K562 (cell line): ENCODE results near the gene SDHAF4. TPM values are rescaled to one million over a fixed set of nuclear protein-coding genes. Genes with fewer than 3 reads are reported as not detected.
A peak's percentile ranks its signal among the peaks of the same experiment; 100 is the strongest.

Source experiments
- ASH1L ChIP-seq: fragments of 450-650 bp; IDR thresholded peaks from 2 replicates; pipeline ENCODE4 v1.6.1; 2018; ENCODE audit warnings: borderline replicate concordance, mild to moderate bottlenecking, low read depth; ENCODE audit not compliant: partially characterized antibody
- CCNT2 ChIP-seq: IDR thresholded peaks from 2 replicates; pipeline ENCODE4 v1.6.1; 2011; ENCODE audit warnings: borderline replicate concordance, low read depth, mild to moderate bottlenecking, moderate library complexity, mixed read lengths, low read length; ENCODE audit not compliant: insufficient read length; ENCODE audit errors: extremely low read depth
- ILF3 ChIP-seq: fragments of 450-650 bp; IDR thresholded peaks from 2 replicates; pipeline ENCODE4 v1.6.1; 2018; ENCODE audit warnings: antibody characterized with exemption, mild to moderate bottlenecking, moderate library complexity, borderline replicate concordance
- IRF9 ChIP-seq: fragments of 450-650 bp; IDR thresholded peaks from 2 replicates; pipeline ENCODE4 v1.6.1; 2016; ENCODE audit warnings: missing biosample characterization, missing genetic modification characterization
- MCM7 ChIP-seq, 2 experiments: fragments of 450-650 bp; IDR thresholded peaks; 2 replicates each; pipeline ENCODE4 v1.6.1; 2016 to 2018
- RBM15 ChIP-seq: fragments of 200-400 bp; formaldehyde crosslinking; IDR thresholded peaks from 2 replicates; pipeline ENCODE4 v1.6.1; 2018; ENCODE audit warnings: mild to moderate bottlenecking, low read length, moderate library complexity; ENCODE audit not compliant: insufficient read depth
- RBM17 ChIP-seq: fragments of 200-400 bp; formaldehyde crosslinking; IDR thresholded peaks from 2 replicates; pipeline ENCODE4 v1.6.1; 2017; ENCODE audit warnings: low read depth, mild to moderate bottlenecking, low read length, borderline replicate concordance
- SLC30A9 ChIP-seq: fragments of 250-450 bp; sonication (Bioruptor Pico); IDR thresholded peaks from 2 replicates; pipeline ENCODE4 v1.8.0; 2022; ENCODE audit warnings: mild to moderate bottlenecking, moderate library complexity
- XRCC4 ChIP-seq: IDR thresholded peaks from one replicate; pipeline ENCODE4 v1.6.1; 2011; ENCODE audit not compliant: insufficient read depth, insufficient read length; ENCODE audit errors: extremely low read depth
- ZFP91 ChIP-seq: sonication (generic); formaldehyde crosslinking; IDR thresholded peaks from 2 replicates; pipeline ENCODE4 v1.8.0; 2022; ENCODE audit warnings: mild to moderate bottlenecking, missing genetic modification reagents
- ZNF395 ChIP-seq: fragments of 200-800 bp; sonication (Bioruptor generic); IDR thresholded peaks from 2 replicates; pipeline ENCODE4 v1.6.1; 2017; ENCODE audit warnings: missing genetic modification characterization, missing compliant biosample characterization
- ZNF699 ChIP-seq: fragments of 250-450 bp; sonication (Bioruptor Pico); IDR thresholded peaks from 2 replicates; pipeline ENCODE4 v1.8.0; 2021; ENCODE audit warnings: mild to moderate bottlenecking, moderate library complexity; ENCODE audit not compliant: insufficient replicate concordance
- ZNF785 ChIP-seq: fragments of 250-450 bp; sonication (Bioruptor Pico); IDR thresholded peaks from 2 replicates; pipeline ENCODE4 v1.4.0; 2020; ENCODE audit warnings: mild to moderate bottlenecking
- ZNF79 ChIP-seq: fragments of 250-450 bp; sonication (Bioruptor Pico); IDR thresholded peaks from 2 replicates; pipeline ENCODE4 v1.4.0; 2020; ENCODE audit warnings: low read depth, mild to moderate bottlenecking, moderate library complexity
- polyA plus RNA-seq, 8 experiments: library from polyadenylated mRNA; depleted of rRNA in 4 of 8; stranded (reverse) in 5 of 8; unstranded in 3 of 8; fragments of >200 nt; fragmentation: Nextera tagmentation in 2 of 8; fragmentation: Illumina TruSeq in 1 of 8; extraction: Ambion mirVana in 2 of 8; extraction: Trizol in 1 of 8; gene quantifications; 2 replicates each; pipeline versions ENCODE4 v1.2.1 to v1.2.3, GENCODE V29; 2011 to 2014; ENCODE audit warnings: inconsistent platforms in 1 of 8, missing spikeins in 1 of 8
- total RNA-seq, 7 experiments: library from RNA; depleted of rRNA in 6 of 7; stranded (reverse); fragments of >200 nt in 6 of 7; fragmentation: Illumina TruSeq in 2 of 7; extraction: Trizol in 2 of 7; gene quantifications; 2 replicates each; pipeline versions ENCODE4 v1.2.1 to v1.2.3, GENCODE V29; 2011 to 2021; ENCODE audit warnings: low replicate concordance in 1 of 7
- TF ChIP-seq, protein P1 (sequence below): IDR thresholded peaks from 2 replicates; pipeline ENCODE4 v1.6.1; 2011; ENCODE audit warnings: borderline replicate concordance, low read depth, mild to moderate bottlenecking, moderate library complexity, low read length; ENCODE audit not compliant: insufficient read depth, poor library complexity, severe bottlenecking
- TF ChIP-seq, protein P2 (sequence below): fragments of 450-650 bp; IDR thresholded peaks from 2 replicates; pipeline ENCODE4 v1.6.1; 2014; ENCODE audit warnings: low read depth, mild to moderate bottlenecking, moderate library complexity, borderline replicate concordance
- TF ChIP-seq, protein P3 (sequence below): sonication (generic); formaldehyde crosslinking; IDR thresholded peaks from 2 replicates; pipeline ENCODE4 v1.8.0; 2022; ENCODE audit warnings: mild to moderate bottlenecking, missing genetic modification reagents

The SDHAF4 gene
- total and polyA plus RNA-seq, 9 of the 15 experiments (the other 6 are each of a cell fraction or from before 2014, with no cell fraction given), result 3.5 to 12.0 (median 6.2) TPM

DNA sequence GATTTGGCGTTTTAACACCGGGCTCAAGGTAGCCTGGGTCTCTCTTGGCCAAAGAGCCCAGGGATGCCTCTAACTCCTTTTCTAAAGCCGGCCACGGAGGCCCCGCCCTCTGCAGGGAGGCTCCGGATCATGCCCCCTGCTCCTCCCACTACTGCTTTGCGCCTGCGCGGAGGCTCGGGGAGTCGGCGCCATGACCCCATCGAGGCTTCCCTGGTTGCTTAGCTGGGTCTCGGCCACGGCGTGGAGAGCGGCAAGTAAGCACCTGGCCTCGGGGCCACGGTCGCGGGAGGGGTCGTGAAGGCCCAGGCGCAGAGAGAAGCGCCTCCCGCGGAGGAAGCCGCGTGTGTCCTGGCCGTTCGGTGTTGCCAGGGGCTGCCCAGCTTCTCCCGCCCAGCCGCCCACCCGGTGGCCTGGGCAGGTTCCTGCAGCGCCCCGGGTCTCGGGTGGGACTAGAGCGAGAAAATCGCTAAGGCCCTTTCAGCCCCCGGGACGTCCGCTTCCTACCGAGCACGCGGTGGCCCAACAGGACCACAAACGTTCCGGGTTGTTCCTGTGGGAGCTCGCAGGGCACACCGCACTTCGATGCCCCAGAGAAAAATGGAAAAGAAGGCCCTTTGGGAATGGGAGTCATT is at the start of gene SDHAF4 (continued):
- TF ChIP-seq, protein P1, sequence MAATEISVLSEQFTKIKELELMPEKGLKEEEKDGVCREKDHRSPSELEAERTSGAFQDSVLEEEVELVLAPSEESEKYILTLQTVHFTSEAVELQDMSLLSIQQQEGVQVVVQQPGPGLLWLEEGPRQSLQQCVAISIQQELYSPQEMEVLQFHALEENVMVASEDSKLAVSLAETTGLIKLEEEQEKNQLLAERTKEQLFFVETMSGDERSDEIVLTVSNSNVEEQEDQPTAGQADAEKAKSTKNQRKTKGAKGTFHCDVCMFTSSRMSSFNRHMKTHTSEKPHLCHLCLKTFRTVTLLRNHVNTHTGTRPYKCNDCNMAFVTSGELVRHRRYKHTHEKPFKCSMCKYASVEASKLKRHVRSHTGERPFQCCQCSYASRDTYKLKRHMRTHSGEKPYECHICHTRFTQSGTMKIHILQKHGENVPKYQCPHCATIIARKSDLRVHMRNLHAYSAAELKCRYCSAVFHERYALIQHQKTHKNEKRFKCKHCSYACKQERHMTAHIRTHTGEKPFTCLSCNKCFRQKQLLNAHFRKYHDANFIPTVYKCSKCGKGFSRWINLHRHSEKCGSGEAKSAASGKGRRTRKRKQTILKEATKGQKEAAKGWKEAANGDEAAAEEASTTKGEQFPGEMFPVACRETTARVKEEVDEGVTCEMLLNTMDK, result no peak
- TF ChIP-seq SLC30A9 (no peak), ASH1L (no peak), ZFP91 (CRISPR knock-in tag) (no peak), ZNF395 (CRISPR knock-in tag) (no peak), XRCC4 (no peak), ZNF79 (CRISPR knock-in tag) (no peak), RBM15 (no peak), MCM7 (IDR thresholded peaks at IDR 0.05) (no peak), ZNF699 (CRISPR knock-in tag) (no peak), RBM17 (no peak), ZNF785 (CRISPR knock-in tag) (no peak), IRF9 (tag) (no peak), ILF3 (no peak), CCNT2 (peak; percentile 37)
- TF ChIP-seq, protein P2, sequence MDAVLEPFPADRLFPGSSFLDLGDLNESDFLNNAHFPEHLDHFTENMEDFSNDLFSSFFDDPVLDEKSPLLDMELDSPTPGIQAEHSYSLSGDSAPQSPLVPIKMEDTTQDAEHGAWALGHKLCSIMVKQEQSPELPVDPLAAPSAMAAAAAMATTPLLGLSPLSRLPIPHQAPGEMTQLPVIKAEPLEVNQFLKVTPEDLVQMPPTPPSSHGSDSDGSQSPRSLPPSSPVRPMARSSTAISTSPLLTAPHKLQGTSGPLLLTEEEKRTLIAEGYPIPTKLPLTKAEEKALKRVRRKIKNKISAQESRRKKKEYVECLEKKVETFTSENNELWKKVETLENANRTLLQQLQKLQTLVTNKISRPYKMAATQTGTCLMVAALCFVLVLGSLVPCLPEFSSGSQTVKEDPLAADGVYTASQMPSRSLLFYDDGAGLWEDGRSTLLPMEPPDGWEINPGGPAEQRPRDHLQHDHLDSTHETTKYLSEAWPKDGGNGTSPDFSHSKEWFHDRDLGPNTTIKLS, result no peak
- TF ChIP-seq, protein P3, sequence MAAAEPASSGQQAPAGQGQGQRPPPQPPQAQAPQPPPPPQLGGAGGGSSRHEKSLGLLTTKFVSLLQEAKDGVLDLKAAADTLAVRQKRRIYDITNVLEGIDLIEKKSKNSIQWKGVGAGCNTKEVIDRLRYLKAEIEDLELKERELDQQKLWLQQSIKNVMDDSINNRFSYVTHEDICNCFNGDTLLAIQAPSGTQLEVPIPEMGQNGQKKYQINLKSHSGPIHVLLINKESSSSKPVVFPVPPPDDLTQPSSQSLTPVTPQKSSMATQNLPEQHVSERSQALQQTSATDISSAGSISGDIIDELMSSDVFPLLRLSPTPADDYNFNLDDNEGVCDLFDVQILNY (CRISPR knock-in tag), result no peak
